NCI-H146 treated with DMSO at 0.1 percent for 48 hours (cell line): Measurements from ENCODE around the gene FBLN5.

Source experiments
- DNase-seq: peaks from one replicate; lab custom pipeline; 2025; ENCODE audit not compliant: unreplicated experiment; lab: John Stamatoyannopoulos, UW

FBLN5 gene

DNA sequence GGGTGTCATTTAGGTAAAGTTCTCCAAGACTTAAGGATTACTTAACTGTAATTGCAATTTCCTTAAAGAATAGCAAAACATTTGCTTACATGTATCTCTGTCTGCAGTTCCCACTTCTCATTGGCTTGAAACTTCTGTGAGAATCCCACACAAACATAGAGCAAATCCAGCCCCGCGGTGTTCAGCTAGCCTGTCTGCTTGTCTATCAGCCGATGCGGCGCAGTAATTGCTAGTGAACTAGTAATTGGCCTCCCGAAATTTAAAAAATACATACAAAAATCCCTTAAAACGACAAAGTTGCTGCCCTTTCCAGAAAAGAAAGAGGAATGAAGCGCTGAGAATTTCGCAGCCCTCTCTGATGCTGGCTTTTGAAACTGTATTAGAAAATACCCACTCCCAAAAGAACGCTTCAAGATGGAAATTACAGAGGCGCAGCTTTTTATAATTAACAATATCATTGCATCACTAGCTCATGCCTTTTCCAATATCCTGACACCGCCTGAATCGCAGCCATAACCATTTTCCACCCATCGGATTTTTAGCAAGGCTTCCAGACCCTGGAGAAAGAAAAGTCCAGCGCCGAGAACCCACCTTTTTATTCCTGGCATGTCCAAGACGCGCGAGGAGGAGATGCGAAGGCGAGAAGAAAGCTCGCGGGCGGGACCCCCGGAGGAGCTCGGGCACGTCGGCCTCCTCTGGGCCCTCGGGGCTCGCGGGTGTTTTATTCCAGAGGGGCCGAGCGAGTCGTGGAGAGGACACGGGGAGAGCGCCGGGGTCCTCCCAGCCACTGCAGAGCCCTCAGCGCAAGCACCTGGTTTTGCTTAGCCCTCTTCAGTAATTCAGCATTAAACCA is 646 bp downstream of the FBLN5 start:
- no peak for DNase-seq

DNA sequence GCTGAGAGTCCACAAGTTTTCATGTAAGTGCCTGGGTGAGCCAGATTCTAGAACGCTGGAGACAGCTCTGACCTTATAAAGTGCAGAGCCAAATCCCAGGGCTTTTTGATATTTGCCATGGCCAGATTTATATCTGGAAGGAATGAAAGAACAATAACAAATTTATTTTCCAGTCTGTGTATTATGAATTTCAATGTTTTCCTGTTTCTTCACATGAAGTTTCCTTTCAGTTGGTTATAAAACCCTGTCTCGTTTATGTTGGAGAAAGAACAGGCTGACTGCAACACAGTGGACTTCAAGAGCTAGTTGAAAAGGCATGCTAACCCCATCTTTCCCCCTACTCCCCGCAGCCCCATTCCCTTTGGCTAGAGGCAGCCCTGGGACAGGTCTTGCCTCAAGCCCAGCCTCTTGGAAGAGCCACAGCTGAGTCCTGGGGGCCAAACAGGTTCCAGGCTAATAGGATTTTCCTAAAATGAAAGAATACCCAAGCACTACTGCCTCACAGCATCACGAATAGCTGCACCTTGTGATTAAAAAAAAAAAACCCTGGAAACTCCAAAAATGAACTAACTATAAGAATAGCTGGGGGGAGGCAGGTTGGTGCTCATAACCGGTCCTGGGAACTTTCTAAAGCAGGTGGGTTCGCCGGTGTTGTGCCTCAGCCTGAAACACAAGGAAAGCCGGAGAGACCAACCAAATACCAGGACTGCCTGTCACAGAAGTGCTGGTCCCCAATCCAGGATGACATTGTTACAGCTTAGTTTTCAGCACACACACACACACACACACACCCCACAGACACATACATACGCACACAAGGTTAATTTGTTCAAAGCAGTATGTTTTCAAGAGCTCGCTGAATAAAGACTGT is 1.5 kb downstream of the FBLN5 start:
- no peak for DNase-seq

DNA sequence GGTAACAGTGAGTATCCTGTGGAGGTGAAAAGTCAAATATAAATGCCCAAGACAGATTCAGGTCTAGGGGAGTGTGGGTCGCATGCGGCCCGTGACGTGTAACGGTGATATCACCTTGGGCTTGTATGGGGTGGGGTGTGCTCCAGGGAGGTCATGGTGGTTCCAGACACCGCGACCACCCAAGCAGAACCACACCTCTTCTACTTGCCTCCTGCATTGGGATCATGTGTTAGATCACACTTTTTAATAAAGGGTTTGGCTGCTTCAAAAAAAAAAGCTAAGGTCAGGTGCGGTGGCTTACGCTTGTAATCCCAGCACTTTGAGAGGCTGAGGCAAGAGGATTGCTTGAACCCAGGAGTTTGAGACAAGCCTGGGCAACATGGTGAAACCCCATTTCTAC is 4.5 kb downstream of the FBLN5 start:
- no peak for DNase-seq

DNA sequence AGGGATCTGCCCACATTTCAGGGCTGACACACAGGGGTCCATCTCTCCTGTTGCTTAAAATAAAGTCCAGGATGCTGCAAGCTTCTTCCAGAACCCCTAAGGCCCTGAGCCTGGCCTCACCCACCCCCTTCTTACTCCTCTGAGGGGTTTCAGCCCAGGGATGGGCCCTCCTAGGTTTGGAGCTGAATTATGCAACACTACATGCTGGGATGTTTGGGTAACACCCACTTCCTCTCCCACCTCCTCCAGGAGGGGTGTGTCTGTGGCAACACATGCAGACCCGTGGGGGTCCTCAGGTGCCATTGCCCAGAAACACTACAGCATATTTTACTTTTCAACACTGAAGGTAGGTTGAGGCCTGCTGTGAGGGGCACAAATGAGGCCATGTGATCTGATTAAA is 5.4 kb downstream of the FBLN5 start:
- no peak for DNase-seq

DNA sequence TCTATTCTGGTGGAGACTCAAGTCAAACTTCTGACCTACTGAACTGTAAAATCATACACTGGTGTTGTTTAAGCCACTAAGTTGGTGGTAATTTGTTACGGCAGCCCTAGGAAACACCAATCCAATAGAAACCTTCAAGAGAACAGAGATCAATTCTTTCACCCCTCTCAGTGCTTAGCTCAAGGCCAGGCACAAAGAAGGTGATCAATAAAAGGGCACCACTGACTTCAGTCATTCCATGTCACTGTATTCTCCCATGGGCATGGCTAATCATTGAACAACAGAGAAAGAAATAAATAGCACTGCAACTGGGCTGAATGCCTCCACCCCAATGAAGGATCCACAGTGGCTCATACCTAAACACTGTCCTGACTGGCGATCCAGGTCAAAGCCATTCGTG is 7.3 kb downstream of the FBLN5 start:
- no peak for DNase-seq

- no peak for DNase-seq
Measured at GRCh38 chr14:91935586-91935985, 11.9 kb downstream of the FBLN5 start.

- no peak for DNase-seq
Measured at GRCh38 chr14:91934554-91935285, 12.8 kb downstream of the FBLN5 start.

GRCh38 chr14:91931478-91932088 is 15.9 kb downstream of the FBLN5 start:
- no peak for DNase-seq

GRCh38 chr14:91929700-91930099 is 17.8 kb downstream of the FBLN5 start:
- no peak for DNase-seq

- no peak for DNase-seq
Measured at GRCh38 chr14:91927800-91928199, 19.7 kb downstream of the FBLN5 start.

- no peak for DNase-seq
Measured at GRCh38 chr14:91927191-91927590, 20.3 kb downstream of the FBLN5 start.

DNA sequence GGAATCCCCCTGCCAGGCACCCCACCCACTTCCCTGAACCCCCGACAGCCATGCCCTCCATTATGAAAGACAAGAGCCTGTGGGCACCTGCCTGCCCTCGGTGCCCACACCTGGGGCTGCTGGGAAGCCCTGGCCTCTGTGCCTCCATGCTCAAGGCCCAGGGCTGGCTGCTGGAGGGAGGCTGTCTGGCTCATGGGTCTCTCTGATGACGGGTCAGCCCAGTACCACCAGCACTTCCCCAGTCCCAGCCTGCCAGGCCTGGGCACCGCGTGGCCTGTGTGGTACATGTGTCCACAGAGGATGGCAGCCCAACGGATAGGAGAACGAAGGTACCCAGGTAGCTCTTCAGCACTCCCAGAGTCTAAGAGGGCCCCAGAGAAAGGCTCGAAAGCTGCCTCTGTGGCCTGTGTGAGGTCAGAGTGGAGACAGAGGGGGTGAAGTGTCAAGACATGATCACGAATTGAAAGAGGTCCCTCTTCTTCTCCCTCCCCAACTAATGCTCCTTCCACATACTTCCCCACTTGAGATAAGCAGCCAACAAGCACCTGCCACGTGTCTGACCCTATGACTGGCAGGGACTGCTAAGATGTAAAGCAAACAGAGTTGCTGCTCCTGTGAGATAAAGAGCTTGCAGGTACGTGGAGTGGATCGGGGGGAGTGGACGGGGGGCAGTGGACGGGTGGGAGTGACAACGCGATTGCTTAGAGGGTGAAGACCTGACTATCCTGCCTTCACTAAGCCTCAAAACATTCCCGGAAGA is 21.2 kb downstream of the FBLN5 start:
- DNase-seq: no peak

DNA sequence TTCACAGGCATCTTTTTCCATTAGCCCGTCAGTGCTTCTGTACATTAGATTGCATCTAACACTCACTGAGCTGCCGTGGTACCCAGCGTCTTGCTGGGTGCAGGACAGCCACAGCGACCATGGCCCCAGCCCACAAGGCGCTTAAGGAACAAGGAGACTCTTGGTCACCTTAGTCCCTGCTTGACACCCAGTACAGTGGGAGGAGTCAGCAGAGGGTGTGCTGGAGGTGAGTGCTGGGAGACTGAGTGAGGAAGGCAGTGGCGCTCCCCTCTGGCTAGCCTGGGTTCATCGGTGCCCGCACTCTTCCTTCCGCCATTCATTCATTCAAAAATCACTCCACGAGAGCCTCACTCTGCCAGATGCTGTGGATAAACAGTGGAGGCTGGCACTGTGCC is 21.8 kb downstream of the FBLN5 start:
- DNase-seq: no peak

- no peak for DNase-seq
Measured at GRCh38 chr14:91925001-91925726, 22.3 kb downstream of the FBLN5 start.

- no peak for DNase-seq
Measured at GRCh38 chr14:91920526-91920925, 27.0 kb downstream of the FBLN5 start.

- no peak for DNase-seq
Measured at GRCh38 chr14:91919814-91920213, 27.7 kb downstream of the FBLN5 start.

DNA sequence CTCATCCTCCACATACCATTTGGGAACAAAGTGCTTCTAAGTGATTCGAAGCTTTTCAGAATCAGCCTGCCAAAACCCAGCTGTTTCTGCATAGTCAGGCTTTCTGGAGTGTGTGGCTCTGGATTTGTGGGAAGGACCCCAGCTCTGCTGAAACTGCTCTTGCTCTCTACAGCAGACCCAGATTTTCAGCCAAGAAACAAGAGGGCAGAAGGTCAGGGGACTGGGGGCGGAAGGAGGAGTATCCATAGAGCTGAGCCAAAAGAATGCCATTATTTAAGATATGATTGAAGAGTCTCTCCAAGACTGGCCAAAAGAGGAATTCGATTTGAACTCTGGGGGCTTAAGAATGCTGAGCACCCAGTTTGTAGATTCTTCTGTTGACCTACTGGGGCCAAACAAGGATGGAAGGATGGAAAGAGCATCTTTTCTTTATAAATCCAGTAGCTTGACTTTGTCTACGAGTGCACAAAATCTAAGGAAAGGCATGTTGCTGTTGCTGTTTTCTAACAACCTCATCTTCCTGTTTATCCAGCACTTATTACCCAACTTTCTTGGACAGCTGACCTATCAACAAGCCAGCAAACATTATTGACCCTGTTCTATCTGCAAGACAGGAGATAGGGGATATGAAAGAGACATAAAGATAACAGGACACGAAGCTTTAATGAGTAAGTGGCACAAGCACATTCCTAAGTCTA is 29.2 kb downstream of the FBLN5 start:
- DNase-seq: no peak

DNA sequence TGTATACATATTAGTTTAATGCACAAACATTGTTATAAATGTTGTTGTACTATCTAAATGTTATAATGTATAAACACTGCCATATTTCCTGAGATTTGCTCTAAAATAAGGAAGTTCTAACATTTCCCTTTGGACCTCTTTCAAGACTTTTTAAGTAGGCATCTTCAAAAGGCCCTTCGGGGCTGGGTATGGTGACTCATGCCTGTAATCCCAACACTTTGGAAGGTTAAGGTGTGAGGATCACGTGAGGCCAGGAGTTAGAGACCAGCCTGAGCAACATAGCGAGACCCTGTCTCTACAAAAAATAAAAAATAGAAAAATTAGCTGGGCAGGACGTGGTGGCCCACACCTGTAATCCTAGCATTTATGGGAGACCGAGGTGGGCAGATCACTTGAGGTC is 35.5 kb downstream of the FBLN5 start:
- no peak for DNase-seq

DNA sequence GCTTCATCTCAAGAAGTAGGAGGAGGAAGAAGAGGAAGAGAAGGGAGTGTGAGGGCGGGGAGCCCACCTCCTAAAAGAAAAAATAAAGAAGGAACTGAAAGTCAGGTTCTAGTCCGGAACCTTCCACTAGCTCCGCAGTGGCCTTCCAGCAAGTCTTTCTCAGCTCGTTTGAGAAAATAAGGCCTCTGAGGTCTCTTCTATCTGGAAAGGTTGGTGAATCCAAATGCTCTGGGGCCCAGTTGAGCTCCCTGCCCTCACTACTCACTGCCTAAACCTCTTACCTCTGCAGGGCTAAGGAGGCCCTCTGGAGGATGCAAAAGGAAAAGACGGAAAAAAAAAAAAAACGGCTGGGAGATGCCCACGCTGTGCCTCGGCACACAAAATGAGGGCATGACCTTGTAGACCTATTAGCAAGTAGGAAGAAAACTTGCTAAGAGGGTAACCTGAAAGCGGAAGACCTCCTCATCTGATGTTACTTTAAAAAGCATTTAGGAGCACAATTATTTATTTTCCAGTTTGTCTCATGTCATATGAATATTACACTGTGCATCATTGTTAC is 35.9 kb downstream of the FBLN5 start:
- no peak for DNase-seq
